GM18909 (cell line): ENCODE results near the gene TSC1.

ENCODE experiments used
- ATAC-seq: cut with Tn5 transposase; IDR thresholded peaks from one replicate; pipeline ENCODE4 v1.9.1; 2021; ENCODE audit warnings: mild to moderate bottlenecking; ENCODE audit not compliant: unreplicated experiment, poor library complexity

TSC1 gene

DNA sequence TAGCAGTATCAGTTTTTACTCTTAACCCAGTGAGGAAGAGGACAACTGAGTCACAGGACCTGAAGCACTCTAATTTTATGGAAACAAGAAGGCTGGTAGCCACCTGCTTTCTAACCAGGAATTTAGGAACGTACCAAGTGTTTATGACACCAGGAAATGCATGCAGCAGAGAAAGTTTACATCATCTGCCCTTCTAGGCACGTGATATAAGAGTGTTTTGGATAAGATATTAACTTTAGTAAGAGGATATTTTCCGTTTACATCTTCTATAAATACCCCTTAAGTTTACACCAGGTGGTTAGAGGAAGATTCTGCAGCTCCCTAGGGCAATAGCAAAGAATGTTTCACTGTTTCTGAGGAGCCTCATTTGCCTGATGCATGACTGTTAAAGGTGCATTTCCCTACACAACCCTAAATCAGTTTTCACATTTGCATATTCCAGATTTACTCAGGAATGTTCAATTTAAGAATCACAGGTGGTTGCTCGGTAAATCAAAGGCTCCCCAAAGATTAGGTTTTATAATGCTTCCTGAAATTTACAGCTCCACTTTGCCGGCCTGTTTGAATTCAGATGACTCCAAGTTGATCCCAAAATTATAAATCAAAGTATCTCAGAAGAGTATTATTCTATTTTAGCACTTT, 1.8 kb downstream of the TSC1 start:
- no peak for ATAC-seq

DNA sequence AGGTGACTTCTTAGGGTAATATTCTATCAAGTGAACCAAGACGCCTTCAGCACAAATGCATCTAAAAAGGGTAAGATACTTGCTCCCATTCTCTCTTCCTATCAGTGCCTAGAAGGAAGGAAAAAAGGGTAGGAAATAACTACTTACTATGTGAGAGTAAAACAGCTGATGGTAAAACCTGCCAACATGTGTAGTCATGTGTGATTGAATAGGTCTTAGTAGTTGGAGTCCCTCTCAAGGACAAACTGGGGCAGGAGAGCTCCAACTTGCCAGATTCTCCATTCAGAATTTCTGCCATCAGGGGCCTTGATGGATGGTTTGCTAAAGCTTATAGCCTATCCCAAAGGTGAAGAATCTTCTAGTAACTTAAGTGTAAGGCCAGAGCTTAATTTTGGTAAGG, 5.2 kb downstream of the TSC1 start:
- no peak for ATAC-seq

DNA sequence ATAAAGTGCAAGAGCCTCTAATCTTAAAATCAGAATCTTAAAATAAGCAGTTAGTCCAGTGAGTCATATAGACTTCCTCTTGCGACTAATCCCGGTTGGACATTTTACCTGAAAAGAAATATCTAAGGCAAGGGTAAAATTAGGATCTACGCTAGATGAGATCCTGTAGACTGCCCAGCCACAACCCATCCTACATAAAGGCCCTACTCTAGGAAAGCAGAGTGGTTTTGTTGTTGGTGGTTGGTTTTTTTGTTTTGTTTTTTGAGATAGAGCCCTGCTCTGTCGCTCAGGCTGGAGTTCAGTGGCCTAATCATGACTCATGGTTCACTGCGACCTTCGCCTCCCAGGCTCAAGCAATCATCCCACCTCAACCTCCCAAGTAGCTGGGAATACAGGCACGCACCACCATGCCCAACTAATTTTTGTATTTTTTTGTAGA, 6.9 kb downstream of the TSC1 start:
- no peak for ATAC-seq

DNA sequence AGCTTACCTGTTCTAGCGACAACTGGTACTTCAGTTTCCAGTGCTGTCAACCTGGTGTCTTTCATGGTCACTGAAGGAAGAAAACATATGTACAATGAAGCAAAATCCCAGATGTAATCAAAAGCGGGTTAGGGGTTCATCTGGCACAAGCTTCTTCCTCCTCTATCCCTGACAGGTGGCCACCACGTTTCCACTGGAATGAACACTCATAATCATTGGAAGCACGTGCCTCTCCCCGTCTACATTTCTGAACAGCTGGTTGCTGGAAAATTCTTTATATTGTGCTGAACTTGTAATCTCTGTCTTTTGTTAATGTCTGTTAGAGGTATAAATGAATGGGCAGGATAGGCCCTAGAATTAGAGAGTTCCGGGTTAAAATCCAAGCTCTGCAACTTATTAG, 9.4 kb downstream of the TSC1 start:
- ATAC-seq: no peak

DNA sequence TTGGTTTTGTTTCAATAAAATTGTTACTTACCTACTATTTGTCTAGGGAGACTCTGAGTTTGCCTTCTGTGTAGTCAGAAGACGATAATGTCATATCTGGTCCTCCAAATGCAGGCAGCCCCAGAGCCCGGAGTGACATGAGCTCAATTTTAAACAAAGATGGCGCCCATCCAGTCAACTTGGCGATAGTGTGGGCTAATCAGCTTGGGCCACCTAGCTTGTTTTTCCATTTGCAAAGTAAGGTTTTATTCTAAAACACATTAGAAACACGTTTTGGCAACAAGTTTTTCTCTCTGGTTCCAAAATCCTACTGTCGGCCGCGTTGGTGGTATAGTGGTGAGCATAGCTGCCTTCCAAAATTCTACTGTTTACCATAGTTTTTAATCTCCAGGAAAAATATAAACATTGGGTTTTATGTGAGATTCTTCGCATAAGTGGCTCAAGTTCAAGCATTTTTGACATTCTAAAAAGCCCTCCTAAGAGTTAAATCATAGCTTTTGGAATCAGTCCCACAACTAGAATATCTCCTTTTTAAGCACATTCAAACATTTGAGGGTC, 13.2 kb downstream of the TSC1 start:
- no peak for ATAC-seq

DNA sequence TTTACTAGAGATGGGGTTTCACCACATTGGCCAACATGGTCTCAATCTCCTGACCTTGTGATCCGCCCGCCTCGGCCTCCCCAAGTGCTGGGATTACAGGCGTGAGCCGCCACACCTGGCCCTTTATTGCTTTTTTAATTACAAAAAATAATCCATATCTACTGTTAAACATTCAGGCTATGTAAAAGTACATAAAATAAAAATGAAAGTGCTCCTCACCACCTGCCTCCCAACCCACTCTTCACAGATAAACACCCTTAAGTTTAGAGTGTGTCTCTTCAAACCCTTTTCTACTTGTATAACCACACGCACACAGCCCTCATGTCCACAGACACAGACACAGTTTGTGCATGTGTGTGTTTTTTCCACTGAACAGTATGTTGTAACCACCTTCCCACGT, 16.7 kb downstream of the TSC1 start:
- ATAC-seq: no peak

DNA sequence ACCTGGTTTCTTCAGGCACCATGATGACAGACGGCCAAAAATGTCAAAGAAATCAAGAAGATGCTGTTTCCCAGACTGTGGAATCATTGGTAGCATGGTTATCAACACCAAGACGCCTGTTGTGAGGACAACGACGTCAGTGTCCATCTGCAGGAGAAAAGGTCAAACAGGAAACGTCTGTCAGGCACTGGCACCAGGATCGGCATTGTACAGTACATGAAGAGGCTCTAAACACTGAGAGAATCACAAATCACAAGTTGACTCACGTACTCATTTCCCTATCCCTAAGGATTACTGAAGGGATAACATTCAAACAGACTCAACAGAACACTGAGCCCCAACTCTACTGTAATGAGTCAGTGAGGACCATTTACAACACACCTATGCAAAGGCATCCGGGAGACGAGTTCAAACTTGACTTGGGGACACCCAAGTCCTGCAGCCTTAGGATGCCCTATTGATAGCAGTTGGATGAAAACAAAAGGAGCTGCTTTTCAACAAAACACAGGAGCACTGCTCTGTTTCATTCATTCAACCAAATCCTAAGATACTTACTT, 21.0 kb downstream of the TSC1 start:
- no peak for ATAC-seq

DNA sequence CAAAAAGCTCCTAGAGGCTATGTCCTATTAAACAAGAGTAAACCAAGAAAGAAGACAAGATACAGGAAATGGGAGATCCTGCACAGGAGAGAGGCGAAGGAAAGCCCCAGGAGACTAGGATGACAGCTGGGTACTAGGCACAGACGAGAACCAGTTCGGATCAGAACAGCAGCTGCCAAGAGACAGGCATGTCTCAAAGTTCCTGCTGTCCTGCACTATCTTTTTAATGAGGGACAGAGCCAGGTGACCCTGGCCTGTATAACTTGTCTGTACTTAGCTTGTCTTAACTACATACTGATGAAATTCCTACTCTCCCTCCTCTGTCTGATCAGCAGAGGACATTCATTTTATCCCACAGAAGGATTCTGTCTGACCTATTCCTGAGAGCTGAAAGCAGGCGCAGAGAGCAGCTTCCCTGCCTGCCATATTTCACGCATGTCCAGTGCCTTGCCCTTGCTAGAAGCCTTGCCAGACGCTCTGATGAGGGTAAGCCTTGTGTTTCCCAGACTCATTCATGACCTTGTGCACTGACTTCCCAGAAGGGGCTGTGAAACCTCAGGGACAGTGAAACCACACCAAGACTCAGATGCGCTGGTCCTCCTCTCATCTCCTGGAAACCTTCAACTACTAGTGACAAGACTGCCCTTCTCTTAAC, 24.7 kb downstream of the TSC1 start:
- no peak for ATAC-seq

DNA sequence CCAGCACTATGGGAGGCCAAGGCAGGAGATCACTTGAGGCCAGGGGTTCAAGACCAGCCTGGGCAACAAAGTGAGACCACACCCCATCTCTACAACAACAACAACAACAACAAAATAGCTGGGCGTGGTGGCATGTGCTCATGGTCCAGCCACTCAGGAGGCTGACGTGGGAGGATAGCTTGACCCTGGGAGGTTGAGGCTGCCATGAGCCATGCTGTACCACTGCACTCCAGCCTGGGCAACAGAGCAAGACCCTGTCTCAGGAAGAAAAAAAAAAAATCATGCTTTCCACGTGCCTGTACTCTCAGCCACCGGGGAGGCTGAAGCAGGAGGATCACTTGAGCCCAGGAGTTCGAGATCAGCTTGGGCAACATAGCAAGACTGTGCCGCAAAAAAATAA, 29.5 kb downstream of the TSC1 start:
- ATAC-seq: no peak

DNA sequence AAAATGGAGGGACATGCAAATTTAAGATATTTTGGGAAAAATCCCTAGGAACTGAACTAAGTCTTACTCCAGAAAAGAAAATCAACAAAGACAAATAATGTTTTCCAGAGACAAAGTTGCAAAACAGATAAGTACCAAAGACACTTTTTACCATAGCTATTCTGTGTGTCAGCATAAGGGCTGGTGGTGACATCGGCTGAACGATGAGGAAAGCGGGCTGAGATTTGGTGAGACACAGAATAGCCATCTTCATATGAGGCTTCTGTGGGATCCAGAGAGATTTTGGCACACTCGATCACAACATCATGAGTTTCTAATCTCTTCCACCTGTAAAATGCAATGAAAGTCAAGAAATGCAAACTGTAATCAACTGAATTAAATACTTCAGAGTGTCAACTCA, 32.3 kb downstream of the TSC1 start:
- ATAC-seq: no peak

DNA sequence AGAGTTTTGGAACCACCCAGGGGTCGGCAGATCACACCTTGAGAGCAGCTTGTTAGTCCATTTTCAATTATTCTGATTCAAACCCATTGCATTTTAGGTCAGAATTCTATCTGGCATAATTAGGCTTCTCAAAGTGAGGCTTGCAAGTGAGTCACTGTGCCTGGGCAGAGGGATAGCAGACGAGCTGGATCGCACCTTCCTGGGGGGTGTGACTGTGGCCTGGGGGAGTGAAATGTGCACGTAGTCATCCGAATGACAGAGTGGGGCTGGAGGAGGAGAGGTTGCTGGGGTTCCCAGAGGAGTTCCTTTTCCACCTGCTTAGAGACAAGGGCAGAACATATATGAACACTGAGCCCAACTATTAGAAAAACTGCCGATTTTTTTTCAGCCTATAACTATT, 34.0 kb downstream of the TSC1 start:
- ATAC-seq: no peak

DNA sequence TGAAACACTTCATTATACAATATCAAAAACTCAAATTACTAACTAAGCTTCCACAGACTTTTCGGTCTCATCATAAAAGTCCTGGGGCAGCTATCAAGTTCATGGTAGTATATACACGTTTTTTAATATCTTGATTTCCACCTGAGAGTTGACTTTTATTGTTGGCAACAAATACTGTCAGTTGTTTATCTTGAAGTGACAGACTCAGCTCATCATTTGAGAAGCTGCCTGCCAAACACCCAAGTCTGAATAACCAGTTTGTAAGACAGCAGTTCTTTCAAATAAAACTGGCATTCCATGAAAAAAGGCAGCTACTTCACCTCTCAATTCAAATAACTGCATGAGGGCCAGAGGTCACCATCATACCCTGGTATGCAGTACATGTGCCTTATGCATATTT, 35.1 kb downstream of the TSC1 start:
- no peak for ATAC-seq

DNA sequence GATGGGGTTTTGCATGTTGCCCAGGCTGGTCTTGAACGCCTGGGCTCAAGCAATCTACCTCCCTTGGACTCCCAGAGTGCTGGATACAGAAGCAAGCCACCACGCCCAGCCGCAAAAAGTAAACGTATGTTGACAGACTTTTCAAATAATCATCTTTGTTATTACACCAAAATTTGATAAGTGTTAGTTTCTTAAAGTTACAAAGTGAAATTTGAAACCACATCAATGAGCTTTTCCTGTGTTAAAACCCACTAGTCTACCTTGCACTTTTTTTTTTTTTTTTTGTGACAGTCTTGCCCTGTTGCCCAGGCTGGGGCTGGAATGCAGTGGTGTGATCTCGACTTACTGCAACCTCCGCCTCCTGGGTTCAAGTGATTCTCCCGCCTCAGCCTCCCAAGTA, 35.8 kb downstream of the TSC1 start:
- no peak for ATAC-seq

DNA sequence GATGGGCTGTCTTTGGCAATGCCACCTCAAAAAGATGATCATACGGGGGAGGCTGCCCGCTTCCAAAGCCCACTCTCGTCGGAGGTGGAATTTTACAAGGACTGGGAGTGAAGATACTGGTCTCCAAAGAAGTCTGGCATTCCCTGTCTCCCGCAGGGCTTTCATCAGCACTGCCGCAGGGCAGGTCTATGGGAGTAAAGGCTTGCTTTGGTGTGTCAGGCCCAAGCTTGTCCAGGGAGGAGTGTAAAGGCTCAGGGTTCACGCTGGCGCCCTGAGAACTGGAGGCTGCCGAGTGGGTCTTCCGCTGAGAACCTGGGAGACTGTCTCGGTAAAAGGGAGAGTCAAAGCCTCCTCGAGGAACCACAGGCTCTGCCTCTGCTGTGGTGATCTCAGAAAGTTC, 38.7 kb downstream of the TSC1 start:
- ATAC-seq: no peak

DNA sequence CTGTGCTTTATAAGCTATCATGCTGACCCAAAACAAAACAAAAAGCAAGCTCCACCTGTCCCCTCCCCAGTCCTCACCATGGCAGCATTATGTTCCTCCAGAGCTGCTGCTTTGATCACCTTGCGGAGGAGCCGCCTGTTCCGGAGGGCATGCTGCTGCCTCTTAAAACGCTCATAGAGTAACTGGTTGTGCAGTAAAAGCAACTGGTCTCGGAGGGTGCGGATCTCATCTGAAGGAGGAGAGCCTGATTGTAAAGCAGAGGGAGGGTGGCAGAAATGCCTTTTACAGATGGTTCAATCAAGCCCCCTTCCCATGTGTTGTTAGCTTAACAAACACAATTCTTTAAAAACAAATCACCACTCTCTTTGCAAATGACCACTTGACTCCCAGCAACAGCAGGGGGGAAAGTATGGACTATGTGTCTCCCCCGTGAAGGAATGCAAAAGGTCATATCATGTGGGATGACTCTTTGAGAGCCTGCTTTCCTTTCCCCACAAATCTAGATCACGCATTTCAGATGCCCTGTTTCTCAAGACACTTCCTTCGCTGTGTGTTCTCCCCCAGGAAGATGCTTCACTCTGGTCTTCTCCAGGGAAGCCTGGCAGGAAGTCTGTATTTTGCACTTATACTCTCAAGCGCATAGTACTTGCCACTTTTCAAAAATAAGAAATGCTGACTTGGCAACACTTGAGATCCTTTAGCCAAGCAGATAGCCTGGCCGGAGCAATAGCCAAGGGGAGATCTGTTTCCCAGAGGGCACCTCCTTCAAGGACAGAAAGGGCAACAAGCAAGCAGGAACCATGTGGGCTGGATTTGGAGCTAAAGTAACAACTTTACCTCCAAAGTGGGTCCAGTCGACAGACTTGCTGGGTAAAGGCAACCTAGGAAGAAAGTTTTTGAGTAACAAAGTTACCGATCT, 40.6 kb downstream of the TSC1 start:
- ATAC-seq: no peak

DNA sequence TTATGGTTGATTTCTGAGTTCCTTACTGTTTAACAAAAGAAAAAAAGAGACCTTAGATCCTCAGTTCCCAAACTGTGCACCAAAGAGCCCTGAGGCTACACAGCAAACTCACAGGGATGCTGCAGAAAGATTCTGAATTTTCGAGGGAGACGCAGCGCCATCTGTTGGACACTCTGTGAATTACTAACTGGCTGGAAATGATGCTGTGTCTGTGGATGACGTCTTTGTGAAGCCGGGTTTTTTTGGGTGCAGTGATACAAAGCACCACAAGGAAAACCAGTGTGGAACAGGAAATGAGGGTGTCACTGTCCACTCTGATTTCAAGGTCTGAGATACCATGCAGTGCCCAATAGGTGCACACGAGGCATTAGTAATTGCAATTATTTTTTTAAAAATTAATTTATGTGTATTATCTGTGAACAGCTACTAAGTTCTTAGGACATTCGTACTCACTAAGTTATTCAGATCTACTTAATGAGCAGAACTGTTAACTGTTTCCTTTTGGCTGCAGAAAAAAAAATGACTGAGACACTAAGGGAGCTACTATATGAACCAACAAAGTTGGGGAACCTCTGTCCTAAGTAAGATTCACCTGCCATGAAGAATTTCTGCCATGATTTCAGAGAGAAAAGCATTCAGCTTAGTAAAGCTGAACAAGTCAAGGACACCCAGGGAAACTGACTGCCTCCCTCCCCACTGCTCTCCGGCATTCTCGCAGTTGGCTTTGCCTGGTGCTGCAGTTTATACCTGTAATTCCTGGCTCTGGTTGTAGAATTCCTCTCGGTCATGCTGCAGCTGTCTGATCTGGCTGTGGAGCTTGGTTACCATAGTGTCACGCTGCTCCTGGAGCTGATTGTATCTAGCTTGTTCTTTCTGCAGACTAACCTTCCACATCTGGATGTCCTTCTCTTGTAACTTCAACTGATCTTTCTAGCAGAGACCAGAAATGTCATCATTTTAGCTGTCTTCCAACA, 42.3 kb downstream of the TSC1 start:
- no peak for ATAC-seq

DNA sequence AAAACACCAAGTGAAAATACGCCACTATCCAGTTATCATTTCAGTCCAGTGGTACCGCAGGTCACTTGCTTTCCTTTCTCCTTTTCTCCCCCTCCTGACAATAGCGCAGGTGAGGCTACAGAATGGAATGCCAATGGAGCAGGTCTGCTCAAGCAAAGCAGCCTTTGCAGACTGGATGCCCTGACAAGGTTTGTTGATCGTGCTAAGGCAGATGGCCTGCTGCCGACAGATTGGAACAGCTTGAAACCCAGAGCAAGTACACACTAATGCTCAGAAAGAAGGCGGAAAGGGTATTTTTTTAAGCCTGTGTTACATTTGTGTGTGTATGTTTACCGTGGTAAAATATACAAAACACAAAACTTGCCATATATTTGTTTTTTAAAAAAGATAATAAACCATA, 46.4 kb downstream of the TSC1 start:
- no peak for ATAC-seq

DNA sequence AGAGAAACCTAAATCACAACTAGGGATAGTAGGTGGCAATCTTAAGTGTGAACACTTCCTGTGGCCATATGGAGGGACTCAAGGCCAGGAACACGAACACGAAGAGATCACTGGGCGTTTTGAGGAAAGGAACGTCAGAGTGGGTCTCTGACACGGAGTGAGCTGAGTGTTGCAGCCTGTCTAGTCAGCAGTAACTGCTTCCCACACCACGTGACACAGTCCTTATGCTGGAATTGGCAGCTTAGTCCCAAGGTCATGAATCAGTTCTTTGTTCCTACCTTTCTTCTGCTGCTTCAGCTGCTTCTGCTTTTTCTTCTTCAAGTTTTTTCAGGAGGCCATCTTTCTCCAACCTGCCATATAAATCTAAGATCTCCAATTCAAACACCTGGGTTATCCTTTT, 47.5 kb downstream of the TSC1 start:
- ATAC-seq: no peak

DNA sequence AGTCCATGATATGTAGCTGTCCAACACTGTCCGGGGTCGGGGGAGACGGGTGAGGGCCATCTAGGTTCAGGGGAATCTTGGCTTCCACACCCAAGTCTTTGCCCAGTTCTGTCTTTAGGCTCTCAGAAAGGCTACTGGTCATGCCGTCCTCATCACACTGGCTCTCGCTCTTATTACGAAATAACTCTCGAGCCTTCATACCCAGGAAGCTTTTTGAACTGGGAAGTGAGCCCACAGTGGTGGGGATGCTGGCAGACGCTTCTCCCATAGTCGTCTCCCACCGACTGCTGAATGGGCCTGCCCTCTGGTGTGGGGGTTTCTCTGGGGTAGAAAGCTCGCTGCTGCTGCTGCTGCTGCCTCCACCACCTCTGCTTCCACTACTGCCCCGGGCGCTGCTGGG, 48.2 kb downstream of the TSC1 start:
- ATAC-seq: no peak
